Measurements from ENCODE around the gene TRIM47. TPM values are rescaled to one million over a fixed set of nuclear protein-coding genes. Genes with fewer than 3 reads are reported as not detected.

Gene TRIM47
- total and polyA plus RNA-seq, 8 donors, result 13.4 to 63.8 (median 20.8) TPM

DNA sequence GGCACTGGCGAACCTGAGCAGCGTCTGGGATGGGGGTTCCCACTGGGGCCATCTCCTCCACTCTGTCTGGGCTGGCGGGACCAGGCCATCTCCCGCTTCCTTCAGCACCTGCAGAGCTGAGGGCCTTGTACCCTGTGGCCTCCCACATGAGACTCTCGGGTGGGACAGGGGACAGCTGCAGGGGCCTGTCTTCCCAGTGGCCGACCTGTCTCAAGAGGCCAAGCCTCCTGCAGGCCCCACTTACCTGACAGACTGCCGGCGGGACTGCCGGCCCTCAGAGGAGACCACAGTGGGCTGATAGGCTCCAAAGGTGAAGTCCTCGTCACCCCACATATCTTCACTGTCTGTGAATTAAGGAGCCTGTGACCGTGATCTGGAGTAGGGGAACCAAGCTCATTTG, 46.7 kb upstream of the TRIM47 start:
- intact Hi-C loops (cut with DNase I), result no loop called here

DNA sequence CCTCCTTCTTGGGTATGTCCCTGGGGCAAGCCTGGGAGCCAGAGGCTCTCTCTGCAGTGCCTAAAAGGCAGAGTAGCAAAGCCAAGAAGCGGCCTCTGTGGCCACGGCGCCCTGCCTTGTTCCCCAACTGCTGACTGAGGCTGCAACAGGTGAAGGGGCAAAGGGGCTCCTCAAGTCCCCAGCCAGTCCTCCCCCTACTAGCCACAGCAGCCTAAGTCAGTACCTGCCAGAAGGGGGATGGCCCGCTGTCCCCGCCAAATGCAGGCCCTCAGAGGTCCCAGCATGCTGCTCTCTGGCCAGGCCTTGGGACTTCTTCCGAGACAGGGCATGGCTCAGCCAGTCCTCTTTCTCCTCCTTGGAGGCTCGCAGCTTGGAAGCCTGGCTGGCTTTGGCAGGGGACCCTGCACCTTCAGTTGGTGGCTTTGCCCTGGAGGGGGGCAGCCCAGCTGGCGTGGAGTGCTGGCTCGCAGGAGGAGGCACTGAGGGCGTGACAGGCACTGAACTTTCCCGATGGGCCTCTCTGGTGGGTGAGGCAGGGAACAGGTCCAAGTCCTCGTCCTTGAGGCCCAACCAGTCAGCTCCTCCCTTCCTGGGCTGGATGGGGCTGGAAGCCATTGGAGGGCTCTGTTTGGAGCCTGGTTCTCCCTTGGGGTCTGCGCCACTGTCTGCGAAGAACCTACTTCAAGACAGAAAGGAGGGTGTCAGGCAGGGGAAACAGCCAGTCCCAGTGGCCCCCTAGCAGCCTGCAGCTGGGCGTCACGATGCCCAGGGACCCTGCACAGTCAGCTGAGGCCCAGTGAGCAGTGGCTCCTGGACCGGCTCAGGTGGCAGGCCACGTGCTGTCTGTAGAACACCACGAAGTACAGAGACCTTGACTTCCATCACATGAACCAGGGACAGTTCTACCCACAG, 44.8 kb upstream of the TRIM47 start:
- Histone ChIP-seq H3K4me1 (peaks cover 0 to 4% of the 10 kb centered on the region in 2 donors), H3K27me3 (no peaks in the 10 kb centered on the region), H3K36me3 (no peaks in the 10 kb centered on the region), H3K27ac (no peak overlapping the region), H3K9me3 (no peaks in the 10 kb centered on the region), H3K4me3 (no peak overlapping the region)
- DNase-seq, result peak in 1 of 4 donors; percentile 57
- ATAC-seq, result no peak
- intact Hi-C loops (cut with DNase I), result no loop called here
- TF ChIP-seq, protein P1, sequence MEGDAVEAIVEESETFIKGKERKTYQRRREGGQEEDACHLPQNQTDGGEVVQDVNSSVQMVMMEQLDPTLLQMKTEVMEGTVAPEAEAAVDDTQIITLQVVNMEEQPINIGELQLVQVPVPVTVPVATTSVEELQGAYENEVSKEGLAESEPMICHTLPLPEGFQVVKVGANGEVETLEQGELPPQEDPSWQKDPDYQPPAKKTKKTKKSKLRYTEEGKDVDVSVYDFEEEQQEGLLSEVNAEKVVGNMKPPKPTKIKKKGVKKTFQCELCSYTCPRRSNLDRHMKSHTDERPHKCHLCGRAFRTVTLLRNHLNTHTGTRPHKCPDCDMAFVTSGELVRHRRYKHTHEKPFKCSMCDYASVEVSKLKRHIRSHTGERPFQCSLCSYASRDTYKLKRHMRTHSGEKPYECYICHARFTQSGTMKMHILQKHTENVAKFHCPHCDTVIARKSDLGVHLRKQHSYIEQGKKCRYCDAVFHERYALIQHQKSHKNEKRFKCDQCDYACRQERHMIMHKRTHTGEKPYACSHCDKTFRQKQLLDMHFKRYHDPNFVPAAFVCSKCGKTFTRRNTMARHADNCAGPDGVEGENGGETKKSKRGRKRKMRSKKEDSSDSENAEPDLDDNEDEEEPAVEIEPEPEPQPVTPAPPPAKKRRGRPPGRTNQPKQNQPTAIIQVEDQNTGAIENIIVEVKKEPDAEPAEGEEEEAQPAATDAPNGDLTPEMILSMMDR (IDR thresholded peaks at IDR 0.05), result no peak

More for the DNA sequence above, 46.7 kb upstream of the TRIM47 start:
- no peak for ATAC-seq
- Histone ChIP-seq H3K36me3 (no peaks in the 10 kb centered on the region), H3K27ac (no peak overlapping the region), H3K9me3 (no peaks in the 10 kb centered on the region), H3K4me1 (peaks cover 0 to 4% of the 10 kb centered on the region in 2 donors), H3K4me3 (no peak overlapping the region), H3K27me3 (no peaks in the 10 kb centered on the region)
- TF ChIP-seq, protein P1 (IDR thresholded peaks at IDR 0.05), result no peak
- DNase-seq, result peak in 1 of 4 donors; percentile 35

DNA sequence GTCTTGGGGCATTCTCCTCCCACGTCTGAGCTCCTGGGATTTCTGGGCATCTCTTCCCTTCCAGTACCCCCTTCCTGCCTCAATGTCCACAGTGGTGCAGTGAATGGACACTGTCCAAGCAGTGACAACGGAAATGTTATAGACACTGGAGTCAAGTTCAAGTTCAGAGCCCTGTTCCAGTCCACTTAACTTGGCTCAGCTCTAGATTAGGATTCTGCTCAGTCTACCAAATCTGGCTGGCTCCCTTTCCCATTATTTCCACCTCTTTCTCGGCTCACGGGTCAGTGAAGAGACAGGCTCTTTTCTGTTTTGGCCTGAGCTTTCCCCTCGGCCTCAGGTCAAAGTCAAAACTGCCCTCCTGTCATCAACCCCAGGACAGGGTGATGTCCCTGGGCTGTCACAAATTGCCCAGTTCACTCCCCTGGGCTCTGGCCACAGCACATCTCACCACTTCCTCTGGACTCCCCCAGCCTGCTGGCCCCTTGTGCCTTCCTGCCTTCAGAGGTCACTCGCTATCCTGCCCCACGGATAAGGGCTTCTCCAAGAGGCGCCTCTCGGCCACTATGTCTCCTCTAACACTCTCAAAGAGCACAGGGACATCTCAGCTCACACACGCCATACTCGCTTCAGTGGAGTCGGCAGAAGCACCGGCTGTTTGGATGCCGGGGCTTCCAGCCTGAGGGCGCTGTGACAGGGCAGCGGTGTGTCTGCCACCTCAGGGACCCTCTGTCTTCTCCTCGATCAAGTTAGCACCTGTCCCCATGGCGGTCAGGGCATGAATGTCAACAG, 44.0 kb upstream of the TRIM47 start:
- no peak overlapping the region for H3K27ac ChIP-seq
- H3K9me3 ChIP-seq, result no peaks in the 10 kb centered on the region
- no peaks in the 10 kb centered on the region for H3K27me3 ChIP-seq
- no peak for ATAC-seq
- peaks cover 0 to 4% of the 10 kb centered on the region in 2 donors for H3K4me1 ChIP-seq
- peak in 1 of 4 donors; percentile 54 for DNase-seq
- TF ChIP-seq, protein P1 (IDR thresholded peaks at IDR 0.05), result no peak
- peaks cover 0 to 4% of the 10 kb centered on the region in 2 donors for H3K36me3 ChIP-seq
- intact Hi-C loops (cut with DNase I), result no loop called here
- no peak overlapping the region for H3K4me3 ChIP-seq

DNA sequence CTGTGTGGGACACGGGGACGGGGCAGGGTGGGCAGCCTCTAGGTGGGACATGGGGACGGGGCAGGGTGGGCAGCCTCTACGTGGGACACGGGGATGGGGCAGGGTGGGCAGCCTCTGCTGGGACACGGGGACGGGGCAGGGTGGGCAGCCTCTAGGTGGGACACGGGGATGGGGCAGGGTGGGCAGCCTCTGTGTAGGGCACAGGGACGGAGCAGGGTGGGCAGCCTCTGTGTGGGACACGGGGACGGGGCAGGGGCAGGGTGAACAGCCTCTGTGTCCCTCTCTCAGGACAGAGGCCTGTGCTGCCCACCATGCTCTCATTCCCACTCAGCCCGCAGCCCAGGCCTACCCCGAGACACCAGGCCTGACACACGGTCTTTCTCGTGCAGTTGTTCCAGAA, 43.2 kb upstream of the TRIM47 start:
- peak in 1 of 4 donors; percentile 70 for DNase-seq
- TF ChIP-seq, protein P1 (IDR thresholded peaks at IDR 0.05), result no peak

More for the DNA sequence above, 43.2 kb upstream of the TRIM47 start:
- H3K36me3 ChIP-seq, result peaks cover 0 to 9% of the 10 kb centered on the region in 2 donors
- intact Hi-C loops (cut with DNase I), result no loop called here
- no peak overlapping the region for H3K27ac ChIP-seq
- no peaks in the 10 kb centered on the region for H3K9me3 ChIP-seq
- no peaks in the 10 kb centered on the region for H3K4me1 ChIP-seq
- ATAC-seq, result no peak
- H3K4me3 ChIP-seq, result no peak overlapping the region
- no peaks in the 10 kb centered on the region for H3K27me3 ChIP-seq
